ENCODE results near the gene RAI1.

RAI1 gene

DNA sequence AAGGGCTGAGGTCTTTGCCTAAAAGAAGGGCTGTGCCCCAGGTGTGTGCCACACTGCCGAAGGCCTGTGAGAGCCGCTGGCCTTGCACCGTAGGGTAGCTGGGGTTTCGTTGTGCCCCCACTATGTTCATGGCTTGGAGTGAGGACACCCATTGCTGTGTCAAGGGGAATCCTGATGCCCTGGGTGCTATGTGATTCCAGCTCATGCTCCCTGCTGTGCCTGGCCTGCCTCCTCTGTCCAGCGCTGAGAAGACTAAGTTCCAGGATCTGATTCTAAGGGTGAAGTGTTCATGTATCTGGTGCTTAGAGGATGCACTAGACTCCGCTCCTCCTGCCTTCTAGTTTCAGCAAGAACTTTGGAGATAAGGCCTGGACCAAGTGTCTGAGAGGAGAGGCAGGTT lies 108.2 kb downstream of the RAI1 start:
- CTCF ChIA-PET = no interaction called here
- POLR2A ChIA-PET = interaction anchor here (1.0 kb wide), 1 partner anchor 47 kb away, joined by 3 read pairs; no protein-coding TSS in a partner anchor
- no peak for DNase-seq (ENCODE audit: extremely low spot score)
- TF ChIP-seq, protein P1, sequence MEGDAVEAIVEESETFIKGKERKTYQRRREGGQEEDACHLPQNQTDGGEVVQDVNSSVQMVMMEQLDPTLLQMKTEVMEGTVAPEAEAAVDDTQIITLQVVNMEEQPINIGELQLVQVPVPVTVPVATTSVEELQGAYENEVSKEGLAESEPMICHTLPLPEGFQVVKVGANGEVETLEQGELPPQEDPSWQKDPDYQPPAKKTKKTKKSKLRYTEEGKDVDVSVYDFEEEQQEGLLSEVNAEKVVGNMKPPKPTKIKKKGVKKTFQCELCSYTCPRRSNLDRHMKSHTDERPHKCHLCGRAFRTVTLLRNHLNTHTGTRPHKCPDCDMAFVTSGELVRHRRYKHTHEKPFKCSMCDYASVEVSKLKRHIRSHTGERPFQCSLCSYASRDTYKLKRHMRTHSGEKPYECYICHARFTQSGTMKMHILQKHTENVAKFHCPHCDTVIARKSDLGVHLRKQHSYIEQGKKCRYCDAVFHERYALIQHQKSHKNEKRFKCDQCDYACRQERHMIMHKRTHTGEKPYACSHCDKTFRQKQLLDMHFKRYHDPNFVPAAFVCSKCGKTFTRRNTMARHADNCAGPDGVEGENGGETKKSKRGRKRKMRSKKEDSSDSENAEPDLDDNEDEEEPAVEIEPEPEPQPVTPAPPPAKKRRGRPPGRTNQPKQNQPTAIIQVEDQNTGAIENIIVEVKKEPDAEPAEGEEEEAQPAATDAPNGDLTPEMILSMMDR (IDR thresholded peaks at IDR 0.05; ENCODE audit: control extremely low read depth, extremely low read depth, low read depth, missing control alignments) = no peak

DNA sequence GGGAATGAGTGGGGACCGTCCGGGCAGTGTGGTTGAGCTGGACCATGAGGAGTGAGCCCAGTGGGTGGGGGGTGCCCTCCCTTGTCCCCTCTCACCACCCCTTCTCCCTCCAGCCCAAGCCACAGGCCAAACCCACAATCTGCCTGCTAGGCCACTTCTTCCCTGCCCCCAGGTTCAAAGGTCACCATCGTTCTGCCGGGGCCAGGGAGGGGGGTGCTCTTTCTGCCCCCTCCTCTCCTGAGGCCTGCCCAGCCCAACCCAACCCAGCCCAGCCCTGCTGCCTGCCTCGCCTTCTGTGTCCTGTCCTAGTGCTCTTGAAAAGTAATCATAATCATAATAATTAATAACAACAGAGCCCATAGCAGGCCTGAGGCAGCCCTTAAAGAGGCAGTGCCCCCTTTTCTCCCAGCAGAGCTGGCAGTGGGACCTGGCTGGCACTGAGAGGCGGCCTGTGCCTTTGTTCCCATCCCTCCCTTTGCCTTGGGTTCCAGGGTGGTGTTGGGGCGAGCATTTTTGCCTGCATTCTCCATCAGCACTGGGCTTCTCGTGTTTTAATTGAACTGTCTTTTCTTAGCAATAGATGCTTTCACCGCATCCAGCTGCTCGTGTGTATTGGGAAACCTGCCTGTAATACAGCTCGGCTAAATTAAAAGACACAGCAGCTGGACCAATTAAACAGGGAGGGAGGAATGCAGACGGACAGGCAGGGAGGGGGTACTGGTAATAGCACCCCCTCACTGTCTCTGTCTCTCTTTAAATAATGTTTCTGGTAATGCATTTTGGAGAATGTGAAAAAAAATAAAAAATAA lies 108.8 kb downstream of the RAI1 start:
- ChIA-PET POLR2A (no interaction called here), CTCF (no interaction called here)
- TF ChIP-seq, protein P1 (IDR thresholded peaks at IDR 0.05; ENCODE audit: control extremely low read depth, extremely low read depth, low read depth, missing control alignments) = no peak
- no peak for DNase-seq (ENCODE audit: extremely low spot score)

DNA sequence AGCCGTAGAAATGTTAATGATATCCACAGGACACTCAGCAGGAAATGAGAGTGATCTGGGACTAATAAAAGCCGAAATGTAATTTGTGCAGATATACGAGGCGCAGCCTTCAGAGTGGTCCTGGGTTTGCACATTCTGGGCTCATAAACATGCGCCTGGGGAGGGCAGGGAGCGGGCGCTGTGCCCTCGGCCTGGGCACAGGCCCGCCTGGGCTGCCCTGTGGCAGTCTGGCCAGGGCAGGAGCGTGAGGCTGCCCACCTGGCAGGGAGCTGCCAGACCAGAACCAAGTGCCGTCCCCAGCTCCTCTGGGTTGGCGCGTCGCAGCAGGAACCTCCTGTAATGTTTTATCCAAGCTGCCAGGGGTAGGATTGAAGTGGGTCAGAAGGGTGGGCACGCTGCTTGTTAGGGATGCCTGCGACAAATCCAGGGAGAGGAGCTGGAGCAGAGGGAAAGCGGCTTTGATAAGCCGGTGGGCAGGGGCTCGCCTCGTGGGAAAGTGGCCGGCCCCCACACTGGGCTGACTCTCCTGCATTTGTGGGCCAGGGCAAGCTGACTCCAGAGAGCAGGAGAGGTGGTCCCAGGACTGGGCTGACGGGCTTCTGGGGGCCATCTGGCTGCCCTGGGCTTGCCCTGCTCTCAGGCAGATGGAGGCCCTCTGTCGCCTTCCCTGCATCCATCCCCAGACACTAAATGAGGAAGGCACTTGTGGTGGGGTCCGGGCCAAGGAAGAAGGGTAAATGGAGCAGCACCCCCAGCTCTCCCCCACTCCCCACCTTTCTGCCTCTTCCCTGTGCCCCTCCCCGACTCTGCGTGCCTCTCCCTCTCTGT lies 109.6 kb downstream of the RAI1 start:
- ChIA-PET CTCF (no interaction called here), POLR2A (no interaction called here)
- DNase-seq (ENCODE audit: extremely low spot score) = no peak
- TF ChIP-seq, protein P1 (IDR thresholded peaks at IDR 0.05; ENCODE audit: control extremely low read depth, extremely low read depth, low read depth, missing control alignments) = no peak

DNA sequence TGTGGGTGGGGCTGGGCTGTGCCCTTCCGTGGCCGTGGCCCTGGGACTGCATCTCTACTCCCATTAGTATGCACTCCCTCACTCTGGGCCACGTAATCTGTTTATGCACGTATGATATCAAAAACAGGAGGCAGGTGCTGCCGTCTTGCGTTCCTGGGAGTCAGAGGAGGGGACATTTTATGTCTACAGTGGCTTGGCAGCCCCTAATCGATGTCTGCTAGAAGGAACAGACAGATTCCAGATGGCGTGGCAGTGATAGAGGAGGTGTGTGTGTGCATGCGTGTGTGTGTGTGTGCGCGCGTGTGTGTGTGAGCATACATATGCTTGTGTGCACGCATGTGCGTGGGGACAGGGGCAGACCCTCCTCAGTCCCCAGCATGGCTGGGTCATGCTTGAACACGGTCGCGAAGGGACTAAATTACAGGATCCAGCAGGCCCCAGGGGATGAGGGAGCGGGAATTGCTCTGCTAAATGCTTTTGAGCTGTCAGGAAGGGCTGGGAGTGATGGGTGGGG lies 110.8 kb downstream of the RAI1 start:
- POLR2A ChIA-PET = no interaction called here
- TF ChIP-seq, protein P1 (IDR thresholded peaks at IDR 0.05; ENCODE audit: control extremely low read depth, extremely low read depth, low read depth, missing control alignments) = no peak
- CTCF ChIA-PET = interaction anchor here (1.0 to 3.6 kb wide), 2 partner anchors 10 to 21 kb away, joined by 4 to 22 read pairs; no protein-coding TSS in a partner anchor
- DNase-seq (ENCODE audit: extremely low spot score) = no peak

DNA sequence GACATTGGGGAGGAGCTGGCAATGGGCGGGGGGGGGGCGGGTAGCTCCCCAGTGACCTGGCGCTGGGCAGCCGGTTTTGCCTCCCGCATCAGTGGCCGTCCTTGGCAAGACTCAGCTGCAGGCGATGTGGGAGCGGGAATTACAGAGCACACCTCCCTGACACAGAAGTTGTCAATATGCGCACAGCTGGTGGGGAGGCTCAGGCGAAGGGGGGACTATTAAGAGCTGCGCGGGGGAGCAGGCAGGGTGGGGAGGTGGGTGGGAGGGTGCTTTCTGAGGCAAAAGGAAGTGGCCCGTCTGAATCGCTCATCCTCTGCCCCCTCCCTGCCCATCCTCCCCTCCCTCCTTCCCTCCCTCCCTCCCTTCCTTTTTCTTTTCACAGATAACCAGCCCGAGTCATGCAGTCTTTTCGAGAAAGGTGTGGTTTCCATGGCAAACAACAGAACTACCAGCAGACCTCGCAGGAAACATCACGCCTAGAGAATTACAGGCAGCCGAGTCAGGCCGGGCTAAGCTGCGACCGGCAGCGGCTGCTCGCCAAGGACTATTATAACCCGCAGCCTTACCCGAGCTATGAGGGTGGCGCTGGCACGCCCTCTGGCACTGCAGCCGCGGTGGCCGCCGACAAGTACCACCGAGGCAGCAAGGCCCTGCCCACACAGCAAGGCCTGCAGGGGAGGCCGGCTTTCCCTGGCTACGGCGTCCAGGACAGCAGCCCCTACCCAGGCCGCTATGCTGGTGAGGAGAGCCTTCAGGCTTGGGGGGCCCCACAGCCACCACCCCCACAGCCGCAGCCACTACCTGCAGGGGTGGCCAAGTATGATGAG lies 111.5 kb downstream of the RAI1 start:
- POLR2A ChIA-PET = no interaction called here
- peak; percentile 40 for DNase-seq (ENCODE audit: extremely low spot score)
- TF ChIP-seq, protein P1 (IDR thresholded peaks at IDR 0.05; ENCODE audit: control extremely low read depth, extremely low read depth, low read depth, missing control alignments) = no peak
- CTCF ChIA-PET = interaction anchor here (1.0 to 3.6 kb wide), 3 partner anchors 9 to 20 kb away, joined by 3 to 22 read pairs (median 4); no protein-coding TSS in a partner anchor

Measured in GM10248 (cell line).